HG02798 (cell line): ENCODE data around the gene RPTOR.

Experiments used
- ATAC-seq: cut with Tn5 transposase; IDR thresholded peaks from one replicate; pipeline ENCODE4 v1.9.1; 2021; ENCODE audit warnings: mild to moderate bottlenecking; ENCODE audit not compliant: unreplicated experiment, poor library complexity

The RPTOR gene

GRCh38 chr17:80925688-80926335 is 381.2 kb downstream of the RPTOR start:
- ATAC-seq, result no peak

- no peak for ATAC-seq
These were observed 382.1 kb downstream of the RPTOR start for GRCh38 chr17:80926591-80927250.

- no peak for ATAC-seq
These were observed 383.2 kb downstream of the RPTOR start for GRCh38 chr17:80927791-80928216.

DNA sequence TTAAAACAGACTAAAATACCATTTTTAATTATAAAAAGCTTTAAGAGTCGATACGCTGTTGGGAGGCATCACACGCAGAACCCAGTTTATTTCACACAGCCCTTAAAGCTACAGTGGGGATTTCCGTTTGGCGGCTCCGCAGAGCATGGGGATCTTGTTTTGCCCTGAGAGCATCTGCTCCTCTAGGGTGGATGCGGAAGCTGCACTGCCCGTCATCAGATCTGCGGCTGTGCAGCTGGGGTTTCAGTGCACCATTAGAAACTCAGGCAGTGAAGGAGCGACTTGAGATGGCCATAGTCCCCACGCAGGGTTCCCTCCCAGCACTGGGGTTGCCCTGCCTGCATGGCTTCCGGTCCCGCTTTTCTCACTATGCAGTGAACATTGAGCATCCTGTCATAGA is 384.8 kb downstream of the RPTOR start:
- ATAC-seq, result peak; percentile 74

DNA sequence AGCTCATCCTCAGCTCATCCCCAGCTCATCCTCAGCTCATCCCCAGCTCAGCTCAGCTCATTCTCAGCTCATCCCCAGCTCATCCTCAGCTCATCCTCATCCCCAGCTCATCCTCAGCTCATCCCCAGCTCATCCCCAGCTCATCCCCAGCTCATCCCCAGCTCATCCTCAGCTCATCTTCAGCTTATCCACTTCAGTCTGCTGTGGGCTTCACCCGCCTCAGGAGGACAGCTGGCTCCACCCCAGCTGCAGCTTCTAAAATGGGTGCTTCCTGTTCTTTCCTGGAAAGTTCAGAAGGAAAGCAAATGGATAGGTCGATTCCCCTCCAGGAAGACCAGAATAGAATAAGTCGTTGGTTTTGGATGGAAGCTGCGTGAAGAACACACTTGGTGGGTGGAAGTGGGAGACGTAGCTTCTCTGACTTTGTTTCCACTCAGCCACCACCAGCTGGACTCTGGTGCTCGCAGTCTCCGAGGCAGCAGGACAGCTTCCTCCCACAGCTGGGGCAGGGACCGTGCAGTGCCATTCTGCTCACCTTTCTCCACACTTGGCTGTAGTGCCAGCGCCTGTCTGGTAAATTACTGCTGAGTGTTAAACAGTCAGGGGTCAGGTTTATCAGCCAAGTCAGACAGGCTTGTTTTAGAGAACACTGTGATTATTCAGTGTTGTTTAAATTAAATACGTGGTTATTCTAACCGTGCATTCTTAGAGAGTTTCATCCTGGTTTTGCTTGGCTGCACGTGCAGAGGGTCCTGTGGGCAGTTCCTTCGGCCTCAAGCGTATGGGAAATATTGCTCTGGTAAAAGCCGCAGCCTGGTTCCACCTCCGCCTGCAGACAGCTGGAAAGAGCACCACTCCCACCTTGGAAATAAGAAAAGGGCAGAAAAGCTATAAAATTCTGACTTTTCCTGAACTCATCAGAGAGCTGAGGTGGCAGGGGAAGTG is 386.0 kb downstream of the RPTOR start:
- ATAC-seq, result no peak

DNA sequence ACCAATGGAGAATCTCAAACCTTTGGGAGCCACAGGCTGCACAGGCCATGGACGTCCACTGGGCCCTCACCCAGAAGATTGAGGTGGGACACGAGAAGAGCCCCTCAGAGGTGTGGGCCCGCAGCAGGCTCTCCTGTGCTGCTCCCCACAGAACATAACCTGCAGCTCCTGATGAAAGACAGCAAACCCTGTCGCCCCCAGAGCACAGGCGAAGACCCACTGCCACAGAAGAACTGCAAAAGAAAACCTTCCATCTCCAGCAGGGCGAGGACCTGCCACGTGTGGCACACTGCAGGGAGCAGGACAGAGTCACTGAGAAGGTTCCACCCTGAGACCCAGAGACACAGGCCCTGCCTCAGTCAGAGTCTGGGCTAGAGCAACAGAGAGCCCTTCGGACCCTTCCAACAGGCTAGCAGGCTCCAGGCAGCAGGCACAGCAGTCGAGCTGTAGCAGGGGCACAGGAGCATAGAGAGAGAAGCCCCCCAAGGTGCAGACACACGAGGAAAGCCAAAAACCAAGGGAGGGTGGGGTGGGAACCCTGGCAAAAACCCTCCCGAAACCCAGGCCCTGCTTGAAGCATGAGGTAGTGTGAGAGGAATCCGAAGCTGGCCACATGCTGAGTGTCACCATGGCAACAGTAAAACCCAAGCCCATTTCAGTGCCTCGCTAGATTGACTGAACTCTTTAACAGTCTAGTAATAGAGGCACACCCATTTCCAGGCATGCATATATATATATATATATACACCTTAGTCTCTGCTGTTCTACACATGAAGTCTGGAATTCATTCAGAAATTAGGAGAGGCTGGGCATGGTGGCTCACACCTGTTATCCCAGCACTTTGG is 387.0 kb downstream of the RPTOR start:
- ATAC-seq, result no peak

DNA sequence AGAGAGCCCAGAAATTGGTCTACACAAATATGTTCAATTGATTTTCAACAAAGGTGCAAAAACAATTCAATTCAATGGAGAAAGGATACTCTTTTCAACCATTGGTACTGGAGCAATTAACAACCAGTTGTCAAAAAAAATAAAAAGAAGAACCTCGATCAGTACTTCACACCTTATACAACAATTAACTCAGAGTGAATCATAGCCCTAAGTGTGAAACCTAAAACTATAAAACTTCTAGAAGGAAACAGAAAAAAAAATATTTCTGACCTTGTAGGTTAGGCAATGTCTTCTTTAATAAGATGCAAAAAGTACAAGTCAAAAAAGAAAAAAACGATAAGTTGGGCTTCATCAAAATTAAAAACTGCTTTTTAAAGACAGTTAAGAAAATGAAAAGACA is 390.9 kb downstream of the RPTOR start:
- no peak for ATAC-seq

DNA sequence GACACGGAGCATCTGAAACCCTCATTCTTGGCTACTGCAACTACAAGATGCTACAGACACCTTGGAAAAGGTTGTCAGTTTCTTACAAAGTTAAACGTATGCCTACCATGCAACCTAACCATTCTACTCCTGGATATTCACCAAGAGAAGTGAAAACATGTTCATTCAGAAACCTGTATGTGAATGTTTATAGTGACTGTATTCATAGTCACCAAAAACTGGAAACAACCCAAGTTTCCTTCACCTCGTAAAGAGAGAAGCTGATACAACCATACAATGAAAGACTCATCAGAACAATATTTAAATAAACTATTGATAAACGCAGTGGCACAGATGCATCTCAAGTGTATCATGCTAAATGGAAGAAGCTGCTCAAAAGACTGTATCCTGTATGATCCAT is 391.6 kb downstream of the RPTOR start:
- no peak for ATAC-seq

DNA sequence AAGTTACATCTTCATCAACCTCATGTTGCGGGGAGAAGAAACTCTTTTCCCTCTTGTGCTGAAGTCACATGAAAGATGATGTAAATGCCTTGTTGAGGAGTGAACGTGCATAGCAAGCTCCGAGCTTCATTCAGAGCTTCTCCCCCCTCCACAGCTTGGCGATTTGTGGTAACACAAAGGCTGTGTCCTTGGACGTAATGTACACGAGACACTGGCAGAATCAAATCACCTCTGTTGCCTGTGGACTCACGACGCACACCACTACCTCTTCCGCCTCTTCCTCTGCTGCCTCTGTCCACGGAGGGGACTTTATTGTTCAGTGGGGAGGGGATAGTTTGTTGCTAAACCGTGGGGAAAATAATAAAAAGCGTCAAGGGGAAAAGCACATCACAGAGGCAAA is 392.1 kb downstream of the RPTOR start:
- no peak for ATAC-seq

DNA sequence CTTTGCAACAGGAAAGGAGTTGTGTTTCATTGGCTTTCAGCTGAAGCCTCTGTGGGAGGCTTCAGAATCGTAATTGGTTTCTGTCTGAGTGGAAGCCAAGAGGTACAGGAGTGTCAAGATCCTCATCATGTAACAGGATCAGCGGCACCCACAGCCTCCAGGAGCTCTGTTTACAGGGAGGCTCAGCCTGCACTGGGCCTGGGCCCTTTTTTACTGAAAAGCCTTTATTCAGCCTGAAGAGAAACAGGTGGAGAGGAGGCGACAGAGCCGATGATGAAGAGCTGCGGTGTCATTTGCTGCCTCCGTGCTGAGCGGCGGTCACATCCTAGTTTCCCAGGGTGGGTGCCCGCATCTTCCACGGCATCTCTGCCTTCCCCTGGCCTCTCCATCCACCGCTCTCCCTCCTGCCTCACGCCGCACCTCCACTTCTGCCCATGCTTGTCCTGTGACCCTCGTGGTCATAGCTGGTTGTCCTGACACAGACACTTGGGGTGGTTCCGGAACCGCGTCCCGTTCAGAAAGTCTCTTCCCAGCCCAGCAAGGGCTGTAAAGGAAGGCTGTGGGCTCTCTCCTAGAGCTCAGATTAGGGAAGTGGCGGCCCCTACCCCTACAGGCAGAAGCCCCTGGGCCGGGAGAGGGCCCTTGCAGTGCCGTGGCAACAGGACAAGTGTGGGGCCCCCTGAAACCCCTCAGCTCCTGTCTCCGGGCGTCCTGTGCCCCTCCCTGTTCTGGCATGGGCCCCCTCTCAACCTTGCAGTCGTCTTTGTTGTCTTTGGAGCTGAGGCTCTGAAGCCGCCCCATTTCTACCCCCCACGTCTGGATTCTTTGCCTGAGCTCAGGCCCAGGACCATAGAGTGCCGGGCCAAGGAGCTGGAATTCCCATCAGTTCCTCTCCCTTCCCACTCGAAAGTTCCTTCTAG is 393.1 kb downstream of the RPTOR start:
- ATAC-seq, result no peak

GRCh38 chr17:80938556-80938955 is 393.9 kb downstream of the RPTOR start:
- ATAC-seq, result no peak

DNA sequence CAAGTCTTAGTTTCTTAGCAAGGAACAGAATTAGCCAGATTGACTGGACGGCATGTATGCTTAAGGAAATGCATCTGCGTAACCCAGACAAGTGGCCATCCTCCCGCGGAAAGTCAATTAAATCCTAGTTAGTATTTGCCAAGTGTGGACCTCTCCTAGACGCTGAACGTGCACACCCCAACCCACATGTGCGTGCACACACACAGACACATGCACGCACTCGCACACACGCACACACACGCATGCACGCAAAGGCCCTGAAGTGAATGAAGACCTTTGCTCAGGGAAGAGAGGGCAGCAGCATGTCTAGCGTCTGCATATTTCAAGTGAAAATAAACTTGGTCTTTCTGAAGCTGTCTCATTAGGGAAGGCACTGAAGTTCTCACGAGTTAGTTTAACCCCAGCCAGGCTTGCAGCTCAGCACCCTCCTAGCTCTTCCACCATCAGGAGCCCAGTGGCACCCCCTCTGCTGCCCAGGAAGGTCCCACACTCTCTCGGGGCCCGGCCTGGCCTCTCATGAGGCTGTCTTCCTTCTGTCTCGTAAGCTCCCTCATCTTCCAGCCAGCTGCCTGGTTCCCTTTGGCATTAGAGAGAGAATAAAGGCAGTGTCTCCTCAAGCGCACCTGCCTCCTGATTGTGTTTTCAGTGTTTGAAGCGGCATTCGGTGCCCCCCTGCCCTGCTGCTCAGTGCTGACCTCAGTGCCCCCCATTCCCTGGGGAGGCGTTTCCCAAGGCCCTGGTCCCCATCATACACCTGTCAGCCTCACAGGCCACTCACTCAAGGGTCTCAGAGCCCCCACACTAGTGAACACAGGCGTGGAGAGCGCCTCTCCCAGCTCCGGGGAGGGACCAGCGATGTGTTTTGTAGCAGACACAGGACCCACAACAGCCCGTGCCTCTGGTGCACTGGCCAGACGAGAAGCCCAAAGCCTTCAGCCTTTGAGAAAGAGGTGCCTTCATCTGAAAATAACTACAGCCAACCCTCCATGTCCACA is 394.8 kb downstream of the RPTOR start:
- no peak for ATAC-seq

DNA sequence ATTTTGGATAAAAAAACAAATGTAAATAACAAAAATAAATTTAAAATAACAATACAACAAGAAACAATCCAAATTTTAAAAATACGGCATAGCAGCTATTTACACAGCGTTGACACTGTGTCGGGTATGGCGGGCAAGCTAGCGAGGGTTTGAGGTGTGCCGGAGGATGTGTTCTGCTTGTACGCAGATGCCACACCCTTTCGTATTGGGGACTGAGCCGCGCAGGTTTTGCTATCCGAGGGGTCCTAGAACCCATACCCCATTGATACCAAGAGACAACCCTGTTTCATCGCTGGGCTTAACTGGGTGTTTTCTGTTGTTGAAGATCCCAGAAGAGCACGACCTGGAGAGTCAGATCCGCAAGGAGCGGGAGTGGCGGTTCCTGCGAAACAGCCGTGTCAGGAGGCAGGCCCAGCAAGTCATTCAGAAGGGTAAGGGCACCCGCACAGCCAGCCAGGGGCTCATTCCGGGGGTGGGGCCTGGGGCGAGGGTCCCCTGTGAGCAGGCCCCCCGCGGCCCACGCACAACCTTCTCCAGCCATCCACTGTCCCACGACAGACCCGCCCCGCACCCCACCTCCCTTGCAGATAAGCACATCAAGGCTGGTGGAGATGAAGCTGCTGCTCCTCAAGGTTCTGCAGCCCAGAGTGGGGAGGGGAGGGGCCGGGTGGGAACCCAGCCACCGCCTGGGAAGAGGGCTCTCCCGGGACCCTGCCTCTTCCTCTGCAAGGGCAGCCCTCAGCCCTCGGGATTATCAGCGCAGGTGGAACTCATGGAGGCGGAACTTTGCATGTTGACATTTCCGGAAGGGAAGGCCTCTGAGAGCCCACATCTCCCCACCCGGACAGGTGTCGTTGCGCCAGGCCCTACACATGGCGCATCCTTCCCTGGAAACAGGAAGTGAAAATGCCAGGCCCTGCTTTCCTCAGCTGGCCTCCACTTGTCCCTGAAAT is 395.8 kb downstream of the RPTOR start:
- no peak for ATAC-seq

DNA sequence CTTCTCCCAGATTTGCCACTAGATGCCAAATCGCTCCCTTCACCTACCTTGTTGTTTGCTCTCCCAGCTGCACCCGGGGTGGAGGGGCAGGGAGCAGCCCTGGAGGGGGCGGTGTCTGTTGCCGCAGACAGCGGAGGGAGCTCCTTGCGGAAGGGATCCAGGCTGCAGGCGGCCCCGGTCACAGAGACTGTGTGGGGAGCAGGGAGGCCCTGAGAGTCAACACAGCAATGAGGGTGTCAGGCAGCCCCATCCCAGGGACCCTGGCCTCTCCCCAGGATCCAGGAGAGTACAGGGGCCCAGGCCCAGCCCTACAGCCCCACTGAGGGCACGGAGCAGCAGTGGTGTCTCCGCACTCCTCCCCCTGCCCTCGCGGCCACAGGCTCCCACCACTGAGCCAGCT is 396.5 kb downstream of the RPTOR start:
- no peak for ATAC-seq

DNA sequence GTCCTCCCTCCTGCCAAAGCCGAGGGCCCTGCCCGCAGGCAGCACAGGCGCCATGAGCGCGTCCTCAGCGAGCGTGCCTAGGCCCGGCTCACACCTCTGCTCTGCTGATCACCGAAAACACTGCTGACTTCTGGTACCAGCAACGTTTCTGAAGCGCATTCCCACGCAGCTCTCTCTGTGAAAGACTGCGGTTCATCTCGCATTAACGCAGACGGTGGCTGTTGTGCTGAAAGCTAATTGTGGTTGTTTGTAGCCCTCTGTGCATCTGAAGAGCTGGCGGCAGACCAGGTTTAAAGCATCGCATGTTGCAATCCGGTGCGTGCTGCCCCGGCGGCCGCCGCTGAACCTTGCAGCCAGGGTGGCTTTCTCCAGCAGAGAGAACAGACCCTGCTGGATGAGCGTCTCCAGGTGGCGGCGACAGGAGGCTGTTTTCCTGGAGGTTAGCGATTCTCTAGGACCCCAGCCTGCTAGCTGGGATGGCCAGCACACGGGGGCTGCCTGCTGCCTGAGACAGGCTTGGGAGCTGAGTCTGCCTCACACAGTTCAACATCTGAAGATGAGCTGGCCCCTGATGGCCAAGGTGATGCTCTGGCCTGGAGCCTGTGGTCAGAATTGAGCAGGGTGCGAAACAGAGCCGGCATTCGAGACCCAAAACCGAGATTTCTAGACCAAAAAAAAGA is 397.2 kb downstream of the RPTOR start:
- ATAC-seq, result no peak
